GM18526 (cell line): ENCODE data around the gene CHAT.

ENCODE experiments used
- POLR2A ChIP-seq: IDR thresholded peaks from 3 replicates; pipeline ENCODE4 v1.6.1; 2011; ENCODE audit not compliant: insufficient read length; ENCODE audit errors: extremely low read depth

CHAT gene

DNA sequence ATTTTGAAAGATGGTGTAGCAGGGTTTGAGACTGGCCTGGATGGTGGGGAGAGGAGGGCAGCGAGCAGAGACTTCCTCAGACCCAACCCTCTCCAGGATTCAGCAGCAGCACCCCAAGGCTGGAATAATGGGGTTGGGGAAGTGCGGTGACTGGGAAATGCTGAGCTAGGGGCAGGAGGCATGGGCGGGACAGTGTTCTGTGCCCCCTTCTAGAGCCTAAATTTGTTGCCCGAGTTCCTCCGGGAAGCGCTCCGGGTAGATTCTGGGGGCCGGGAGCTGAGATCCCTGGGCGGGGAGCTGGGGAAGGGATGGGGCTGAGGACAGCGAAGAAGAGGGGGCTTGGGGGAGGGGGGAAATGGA is at the start of gene CHAT:
TSS of gene CHAT (plus strand) at position 156 of the 360 bp plus-strand sequence. CDS start at position 309, 153 bp downstream.
- TF ChIP-seq POLR2A: no peak

- TF ChIP-seq POLR2A: no peak
These were observed 49.3 kb upstream of the CHAT start for GRCh38 chr10:49564461-49565009.

DNA sequence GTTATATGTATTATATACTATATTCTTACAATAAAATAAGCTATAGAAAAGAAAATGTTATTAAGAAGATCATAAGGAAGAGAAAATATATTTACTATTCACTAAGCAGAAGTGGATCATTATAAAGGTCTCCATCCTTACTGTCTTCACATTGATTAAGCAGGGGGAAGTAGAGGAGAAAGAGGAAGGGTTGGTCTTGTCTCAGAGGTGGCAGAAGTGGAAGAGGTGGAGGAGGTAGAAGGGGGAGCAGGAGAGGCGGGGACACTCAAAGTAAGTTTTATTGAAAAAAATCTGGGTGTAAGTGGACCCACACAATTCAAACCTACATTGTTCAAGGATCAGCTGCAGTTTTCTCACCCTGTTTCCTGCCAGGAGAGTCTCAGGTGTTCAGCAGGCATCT is 46.0 kb upstream of the CHAT start:
- no peak for TF ChIP-seq POLR2A

DNA sequence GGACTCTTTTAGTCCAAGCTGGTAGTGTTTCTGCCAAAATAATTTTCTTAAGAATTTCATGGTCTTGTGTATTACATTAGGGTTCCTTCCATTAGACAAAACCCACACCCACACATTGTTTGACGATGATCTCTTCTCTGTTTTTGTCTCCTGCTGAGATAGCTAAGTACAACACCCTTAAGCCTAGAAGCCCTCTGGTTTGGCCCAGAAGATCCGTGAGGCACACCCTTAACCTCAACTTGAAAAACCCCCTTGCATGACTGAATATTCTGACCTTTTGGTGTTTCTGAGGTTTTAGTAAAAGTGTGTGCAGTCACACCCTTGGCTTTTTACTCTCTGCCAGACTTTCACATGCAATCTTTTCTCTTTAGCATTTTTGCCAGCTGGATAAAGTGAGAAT is 45.6 kb upstream of the CHAT start:
- TF ChIP-seq POLR2A: no peak

GRCh38 chr10:49569031-49569631 is 44.7 kb upstream of the CHAT start:
- no peak for TF ChIP-seq POLR2A

DNA sequence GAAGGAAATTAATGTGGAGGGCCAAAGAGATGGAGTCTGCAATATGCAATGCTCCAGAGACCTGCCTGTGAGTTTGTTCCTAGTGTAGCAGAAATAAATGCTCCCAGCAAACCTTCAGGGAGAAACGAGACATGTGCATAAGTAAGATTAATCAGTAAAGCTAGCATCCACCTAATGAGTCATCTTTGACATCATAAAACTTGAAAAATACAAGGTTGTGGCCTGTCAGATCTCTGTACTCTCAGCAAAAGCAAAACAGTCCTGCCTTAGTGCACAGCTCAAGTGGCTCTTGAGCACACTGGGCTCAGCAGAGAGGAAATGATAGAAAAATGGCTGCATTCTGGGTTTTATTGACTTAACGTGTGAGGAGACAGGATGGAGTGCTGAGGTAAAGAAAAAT is 42.4 kb upstream of the CHAT start:
- TF ChIP-seq POLR2A: no peak

DNA sequence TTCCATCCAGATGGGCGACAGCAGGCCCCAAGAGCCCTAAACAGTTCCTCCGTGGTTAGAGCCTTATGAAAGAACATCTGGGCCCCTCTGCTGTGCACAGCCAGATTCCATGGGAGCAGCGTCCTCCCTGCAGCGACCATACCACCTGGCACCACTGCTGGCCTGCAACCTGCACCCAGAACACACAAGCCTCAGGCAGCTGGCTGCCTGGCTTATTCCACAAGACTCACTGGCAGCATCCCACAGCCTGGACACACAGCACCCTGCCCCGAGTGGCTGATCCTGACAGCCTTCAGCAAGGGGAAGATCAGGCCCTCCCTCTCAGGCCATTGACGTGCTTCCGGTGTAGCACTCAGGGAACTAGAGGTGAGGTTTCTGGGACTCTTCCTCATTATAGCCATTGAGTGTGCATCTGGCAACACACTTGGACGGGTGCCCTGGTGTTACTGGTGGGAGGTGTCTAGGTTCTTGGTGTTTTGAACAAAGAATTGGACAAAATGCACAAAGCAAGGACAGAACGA is 41.2 kb upstream of the CHAT start:
- no peak for TF ChIP-seq POLR2A

- TF ChIP-seq POLR2A: no peak
These were observed 38.3 kb upstream of the CHAT start for GRCh38 chr10:49575489-49576072.

DNA sequence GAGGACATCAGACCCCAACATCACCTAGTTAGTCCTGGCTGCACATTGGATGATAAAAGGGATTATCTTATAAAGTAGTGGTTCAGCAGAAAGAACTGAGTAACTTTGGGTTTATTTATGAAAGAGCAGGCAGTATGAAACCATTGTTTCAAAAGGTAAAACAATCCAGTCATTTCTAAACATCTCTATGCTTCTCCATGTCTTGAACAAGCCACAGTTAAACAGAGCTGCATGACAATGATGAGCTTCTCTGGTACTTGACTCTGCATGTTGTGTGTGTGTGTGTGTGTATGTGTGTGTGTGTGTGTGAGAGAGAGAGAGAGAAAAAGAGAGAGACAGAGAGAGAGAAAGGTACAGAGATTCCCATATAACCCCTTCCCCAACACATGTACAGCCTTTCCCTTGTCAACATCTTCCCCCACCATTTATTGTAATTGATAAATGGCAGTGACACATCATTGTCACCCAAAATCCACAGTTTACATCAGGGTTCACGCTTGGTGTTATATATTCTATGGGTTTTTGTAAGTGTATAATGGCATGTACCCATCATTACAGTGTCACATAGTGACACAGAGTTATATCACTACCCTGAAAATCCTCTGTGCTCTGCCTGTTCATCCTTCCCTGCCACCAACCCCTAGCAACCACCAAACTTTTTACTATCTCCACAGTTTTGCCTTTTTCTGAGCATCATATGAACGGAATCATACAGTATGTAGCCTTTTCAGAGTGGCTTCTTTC is 36.5 kb upstream of the CHAT start:
- no peak for TF ChIP-seq POLR2A

- no peak for TF ChIP-seq POLR2A
These were observed 35.4 kb upstream of the CHAT start for GRCh38 chr10:49578392-49578791.

DNA sequence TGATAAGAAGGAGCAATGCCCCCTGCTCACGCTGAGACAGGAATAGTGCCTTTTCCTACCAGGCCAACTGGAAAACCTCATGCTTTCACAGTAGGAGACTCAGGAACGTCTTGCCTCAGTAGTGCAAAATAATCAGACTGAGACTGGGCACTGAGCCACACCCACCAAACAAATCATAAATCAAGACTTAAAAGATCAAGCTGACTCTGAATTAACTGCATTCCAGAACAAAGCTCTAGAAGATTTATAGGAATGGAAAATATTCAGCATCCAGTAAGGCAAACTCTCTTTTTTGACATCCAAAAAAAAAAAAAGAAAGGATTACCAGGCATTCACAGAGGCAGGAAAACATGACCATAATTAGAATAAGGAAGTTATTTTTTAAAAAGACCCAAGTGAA is 34.2 kb upstream of the CHAT start:
- TF ChIP-seq POLR2A: no peak

DNA sequence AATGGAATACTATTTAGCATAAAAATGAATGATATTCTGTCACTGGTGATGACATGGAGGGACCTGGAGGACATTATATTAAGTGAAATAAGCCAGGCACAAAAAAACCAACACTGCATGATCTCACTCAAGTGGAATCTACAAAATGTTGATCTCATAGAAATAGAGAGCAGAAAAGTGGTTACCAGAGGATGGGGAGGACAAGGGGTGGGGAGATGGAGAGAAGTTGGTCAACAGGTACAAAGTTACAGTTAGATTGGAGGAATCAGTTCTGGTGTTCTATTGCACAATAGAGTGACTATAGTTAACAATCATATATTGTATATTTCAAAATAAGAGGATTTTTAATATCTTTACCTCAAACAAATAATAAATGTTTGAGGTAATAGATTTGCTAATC is 28.4 kb upstream of the CHAT start:
- no peak for TF ChIP-seq POLR2A

DNA sequence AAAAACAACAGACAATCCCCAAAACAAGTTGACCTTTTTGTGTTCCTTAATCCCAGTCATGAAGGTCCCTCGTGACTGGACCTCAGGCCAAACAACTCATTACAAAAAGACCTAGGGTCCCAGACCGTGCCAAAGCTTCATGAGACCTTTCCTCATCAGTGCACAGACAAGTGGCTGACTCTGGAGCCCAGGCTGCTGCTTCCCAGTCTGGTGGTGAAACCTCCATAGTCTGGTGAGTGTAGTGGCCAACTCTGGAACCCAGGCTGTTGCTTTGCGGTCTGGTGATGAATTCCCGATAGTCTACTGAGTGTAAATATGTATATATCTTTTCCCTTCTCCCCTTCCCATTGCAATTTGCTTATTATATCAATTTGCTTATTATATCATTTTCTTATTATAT is 25.9 kb upstream of the CHAT start:
- TF ChIP-seq POLR2A: no peak

DNA sequence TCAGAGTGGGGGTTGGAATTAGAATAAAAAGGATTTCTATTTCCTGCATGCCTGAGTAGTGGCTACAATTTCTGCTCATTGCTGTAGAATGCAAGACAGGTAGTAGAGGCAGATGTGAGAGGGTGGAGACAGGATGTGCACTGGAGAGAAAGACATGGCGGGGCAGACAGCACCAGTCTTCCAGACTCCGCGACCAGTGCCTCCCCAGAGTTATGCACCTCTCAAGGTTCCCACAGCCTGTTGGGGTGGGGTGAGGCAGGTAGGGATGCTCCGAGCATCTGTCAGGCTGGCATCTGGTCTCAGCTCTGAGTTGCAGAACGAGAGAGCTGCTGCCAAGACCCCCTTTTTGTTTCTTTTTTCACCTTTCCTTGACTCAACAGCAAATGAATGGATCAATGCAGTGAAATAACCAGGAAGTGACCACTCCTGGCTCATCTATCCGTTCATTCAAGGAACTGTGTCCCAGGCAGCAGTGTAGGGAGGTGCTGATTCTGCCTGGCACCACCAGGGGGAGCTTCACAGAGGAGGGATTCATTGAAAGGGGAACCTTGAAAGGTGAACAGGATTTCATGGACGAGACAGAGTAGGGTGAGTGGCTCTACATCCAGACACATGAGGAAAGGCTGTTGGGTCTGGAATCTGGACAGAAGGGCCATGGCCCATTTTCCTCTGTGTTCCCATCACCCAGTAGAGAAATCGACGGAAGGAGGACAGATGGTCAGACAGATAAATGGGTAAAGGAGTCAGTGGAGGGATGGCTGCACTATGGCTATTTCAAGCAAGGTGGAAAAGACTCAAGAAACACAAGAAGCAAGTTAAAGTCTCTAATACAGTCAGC is 20.9 kb upstream of the CHAT start:
- no peak for TF ChIP-seq POLR2A

GRCh38 chr10:49593564-49593875 is 20.3 kb upstream of the CHAT start:
- no peak for TF ChIP-seq POLR2A
